Mesothelial cell of epicardium (in vitro differentiated cells): ENCODE results near the gene IFTAP. TPM values are rescaled to one million over a fixed set of nuclear protein-coding genes. Genes with fewer than 3 reads are reported as not detected.

Experiments
- DNase-seq, 2 experiments: peaks; one replicate each; pipeline ENCODE4 v3.0.0; 2021; ENCODE audit warnings: low spot score in 2 of 2; ENCODE audit not compliant: unreplicated experiment in 2 of 2
- H3K27ac Mint-ChIP-seq: 2 replicates; pipeline ENCODE4 v1.8.0; 2021; ENCODE audit warnings: mixed read lengths
- H3K27me3 Mint-ChIP-seq: 2 replicates; pipeline ENCODE4 v1.8.0; 2021; ENCODE audit warnings: low read depth, mixed read lengths
- H3K36me3 Mint-ChIP-seq: 2 replicates; pipeline ENCODE4 v1.8.0; 2021; ENCODE audit warnings: mixed read lengths
- H3K4me1 Mint-ChIP-seq: 2 replicates; pipeline ENCODE4 v1.8.0; 2021; ENCODE audit warnings: mixed read lengths
- H3K4me3 Mint-ChIP-seq: 2 replicates; pipeline ENCODE4 v1.8.0; 2021; ENCODE audit warnings: mild to moderate bottlenecking, moderate library complexity, mixed read lengths
- H3K9me3 Mint-ChIP-seq: 2 replicates; pipeline ENCODE4 v1.8.0; 2021; ENCODE audit warnings: mixed read lengths
- CTCF ChIP-seq: fragments of 200-600 bp; sonication (generic); IDR thresholded peaks from one replicate; pipeline ENCODE4 v1.5.0; 2021; ENCODE audit warnings: antibody characterized with exemption; ENCODE audit not compliant: unreplicated experiment
- total RNA-seq: library from RNA; stranded (reverse); gene quantifications from 3 replicates; pipeline ENCODE4 v1.2.1, GENCODE V29; 2021

The IFTAP gene
- total RNA-seq, 1 donor from 2014 or later, result 34.0 TPM

GRCh38 chr11:36600180-36600579, 5.9 kb downstream of the IFTAP start:
- Mint-ChIP-seq H3K4me3 (no peak overlapping the region), H3K9me3 (no peaks in the 10 kb centered on the region), H3K27ac (no peak overlapping the region), H3K27me3 (no peaks in the 10 kb centered on the region), H3K4me1 (peaks cover 4% of the 10 kb centered on the region), H3K36me3 (peaks cover 1% of the 10 kb centered on the region)
- no peak for TF ChIP-seq CTCF
- no peak for DNase-seq

GRCh38 chr11:36601155-36601554, 6.9 kb downstream of the IFTAP start:
- peaks cover 1% of the 10 kb centered on the region for H3K36me3 Mint-ChIP-seq
- TF ChIP-seq CTCF, result no peak

GRCh38 chr11:36602135-36602534, 7.8 kb downstream of the IFTAP start:
- no peak for TF ChIP-seq CTCF
- Mint-ChIP-seq H3K9me3 (no peaks in the 10 kb centered on the region), H3K4me3 (no peak overlapping the region), H3K27me3 (no peaks in the 10 kb centered on the region), H3K36me3 (peaks cover 1% of the 10 kb centered on the region), H3K4me1 (no peaks in the 10 kb centered on the region), H3K27ac (no peak overlapping the region)
- no peak for DNase-seq

More at GRCh38 chr11:36601155-36601554, 6.9 kb downstream of the IFTAP start:
- no peaks in the 10 kb centered on the region for H3K4me1 Mint-ChIP-seq
- no peak for DNase-seq
- no peak overlapping the region for H3K27ac Mint-ChIP-seq
- no peaks in the 10 kb centered on the region for H3K27me3 Mint-ChIP-seq
- H3K4me3 Mint-ChIP-seq, result no peak overlapping the region
- H3K9me3 Mint-ChIP-seq, result no peaks in the 10 kb centered on the region

- Mint-ChIP-seq H3K27me3 (no peaks in the 10 kb centered on the region), H3K27ac (no peak overlapping the region), H3K4me1 (peaks cover 8% of the 10 kb centered on the region), H3K36me3 (no peaks in the 10 kb centered on the region), H3K4me3 (no peak overlapping the region), H3K9me3 (no peaks in the 10 kb centered on the region)
- no peak for TF ChIP-seq CTCF
- DNase-seq, result no peak
Measured at GRCh38 chr11:36605221-36606216, 11.2 kb downstream of the IFTAP start.

GRCh38 chr11:36608491-36609199, 14.3 kb downstream of the IFTAP start:
- DNase-seq, result no peak
- no peak for TF ChIP-seq CTCF
- no peaks in the 10 kb centered on the region for H3K27me3 Mint-ChIP-seq
- no peaks in the 10 kb centered on the region for H3K9me3 Mint-ChIP-seq
- no peak overlapping the region for H3K4me3 Mint-ChIP-seq
- H3K4me1 Mint-ChIP-seq, result peaks cover 11% of the 10 kb centered on the region
- H3K36me3 Mint-ChIP-seq, result peaks cover 8% of the 10 kb centered on the region
- H3K27ac Mint-ChIP-seq, result no peak overlapping the region
